Duodenal mucosa (tissue), 2 donors: ENCODE measurements around the gene NAA15.

ENCODE experiments used
- H3K27ac ChIP-seq: one replicate; pipeline ENCODE4 v1.7.0; 2013; ENCODE audit warnings: low read depth, low read length
- H3K27me3 ChIP-seq, 2 donors: one replicate each; pipeline ENCODE4 v1.7.0; 2013; ENCODE audit warnings: low read length in 2 of 2, control low read depth in 1 of 2; ENCODE audit not compliant: insufficient read depth in 2 of 2, control insufficient read depth in 1 of 2
- H3K36me3 ChIP-seq, 2 donors: one replicate each; pipeline ENCODE4 v1.7.0; 2013; ENCODE audit warnings: low read length in 2 of 2, control low read depth in 1 of 2; ENCODE audit not compliant: insufficient read depth in 2 of 2, control insufficient read depth in 1 of 2
- H3K4me1 ChIP-seq, 2 donors: one replicate each; pipeline ENCODE4 v1.7.0; 2013; ENCODE audit warnings: low read length in 2 of 2, control low read depth in 1 of 2; ENCODE audit not compliant: insufficient read depth in 2 of 2, control insufficient read depth in 1 of 2
- H3K4me3 ChIP-seq, 2 donors: one replicate each; pipeline ENCODE4 v1.7.0; 2013; ENCODE audit warnings: low read length in 2 of 2, low read depth in 1 of 2
- H3K9ac ChIP-seq, 2 donors: one replicate each; pipeline ENCODE4 v1.7.0; 2013; ENCODE audit warnings: low read length in 2 of 2, low read depth in 1 of 2
- H3K9me3 ChIP-seq, 2 donors: one replicate each; pipeline ENCODE4 v1.7.0; 2013; ENCODE audit warnings: low read length in 2 of 2, control low read depth in 1 of 2; ENCODE audit not compliant: control insufficient read depth in 1 of 2

NAA15 gene

DNA sequence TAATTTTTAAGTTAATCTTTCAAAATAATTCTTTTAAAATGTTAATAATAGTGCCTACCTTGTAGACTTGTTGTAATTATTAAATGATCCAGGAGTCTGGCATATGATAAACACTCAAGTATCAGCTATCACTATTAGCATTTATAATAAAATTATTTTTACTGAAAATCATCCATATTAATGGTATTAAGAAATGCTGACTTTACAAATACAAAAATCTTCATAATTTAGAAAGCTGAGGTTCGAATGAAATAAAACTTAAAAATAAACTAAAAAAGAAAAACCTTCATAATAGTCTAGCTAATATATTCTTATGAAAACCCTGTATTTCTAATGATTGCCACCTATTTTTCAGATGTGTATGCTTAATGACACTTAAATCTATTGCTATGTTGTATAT, 26.5 kb upstream of the NAA15 start:
- Histone ChIP-seq H3K4me1 (peaks cover 0 to 7% of the 10 kb centered on the region in 2 donors), H3K36me3 (no peaks in the 10 kb centered on the region), H3K27me3 (peaks cover 15 to 17% of the 10 kb centered on the region in 2 donors), H3K4me3 (no peak overlapping the region), H3K27ac (no peak overlapping the region), H3K9ac (no peak overlapping the region), H3K9me3 (no peaks in the 10 kb centered on the region)

DNA sequence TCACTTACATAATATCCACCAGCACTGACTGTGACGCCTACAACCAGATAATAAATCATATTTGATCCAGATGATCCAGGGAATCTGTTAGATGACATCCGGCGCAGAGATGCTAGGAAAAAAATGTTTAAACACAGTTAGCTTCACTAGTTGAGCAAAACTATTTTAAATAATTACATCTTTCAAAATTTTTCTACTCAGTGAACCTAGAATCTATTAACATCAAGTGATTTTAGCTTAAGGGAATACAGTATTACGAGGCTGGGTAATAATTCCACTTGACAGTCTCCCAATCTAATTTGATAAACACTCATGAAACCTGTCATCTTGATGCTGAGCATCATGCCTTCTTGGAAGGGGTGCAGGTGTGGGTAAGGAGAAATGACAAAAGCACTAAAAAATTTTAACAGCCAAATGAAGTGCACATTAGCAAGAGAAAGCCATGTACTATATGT, 26.0 kb upstream of the NAA15 start:
- H3K27me3 ChIP-seq, result peaks cover 20 to 22% of the 10 kb centered on the region in 2 donors
- H3K9me3 ChIP-seq, result no peaks in the 10 kb centered on the region
- H3K36me3 ChIP-seq, result no peaks in the 10 kb centered on the region
- no peak overlapping the region for H3K27ac ChIP-seq
- H3K4me1 ChIP-seq, result peaks cover 0 to 13% of the 10 kb centered on the region in 2 donors
- no peak overlapping the region for H3K4me3 ChIP-seq
- no peak overlapping the region for H3K9ac ChIP-seq

DNA sequence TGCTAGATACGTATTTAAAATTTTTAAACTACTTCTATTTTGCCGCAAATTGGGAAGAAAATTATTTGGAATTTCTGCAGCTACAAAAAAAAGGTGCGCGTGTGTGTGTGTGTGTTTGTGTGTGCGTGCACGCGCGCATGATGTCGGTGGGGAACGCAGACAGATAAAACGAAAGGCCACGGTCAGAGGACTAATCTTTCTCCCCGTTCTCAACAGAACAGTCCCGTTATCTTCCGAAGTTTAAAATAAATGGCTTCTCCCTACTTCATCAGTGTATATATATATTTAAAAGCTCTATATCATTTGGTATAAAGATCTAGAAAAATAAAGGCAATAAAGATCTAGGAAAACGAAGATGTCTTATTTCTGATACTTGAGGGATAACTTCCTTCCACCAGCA, 22.8 kb upstream of the NAA15 start:
- H3K9ac ChIP-seq, result no peak overlapping the region
- no peaks in the 10 kb centered on the region for H3K36me3 ChIP-seq
- H3K27ac ChIP-seq, result no peak overlapping the region
- peaks cover 0 to 13% of the 10 kb centered on the region in 2 donors for H3K4me1 ChIP-seq
- no peaks in the 10 kb centered on the region for H3K9me3 ChIP-seq
- H3K4me3 ChIP-seq, result no peak overlapping the region
- peaks cover 23 to 29% of the 10 kb centered on the region in 2 donors for H3K27me3 ChIP-seq

DNA sequence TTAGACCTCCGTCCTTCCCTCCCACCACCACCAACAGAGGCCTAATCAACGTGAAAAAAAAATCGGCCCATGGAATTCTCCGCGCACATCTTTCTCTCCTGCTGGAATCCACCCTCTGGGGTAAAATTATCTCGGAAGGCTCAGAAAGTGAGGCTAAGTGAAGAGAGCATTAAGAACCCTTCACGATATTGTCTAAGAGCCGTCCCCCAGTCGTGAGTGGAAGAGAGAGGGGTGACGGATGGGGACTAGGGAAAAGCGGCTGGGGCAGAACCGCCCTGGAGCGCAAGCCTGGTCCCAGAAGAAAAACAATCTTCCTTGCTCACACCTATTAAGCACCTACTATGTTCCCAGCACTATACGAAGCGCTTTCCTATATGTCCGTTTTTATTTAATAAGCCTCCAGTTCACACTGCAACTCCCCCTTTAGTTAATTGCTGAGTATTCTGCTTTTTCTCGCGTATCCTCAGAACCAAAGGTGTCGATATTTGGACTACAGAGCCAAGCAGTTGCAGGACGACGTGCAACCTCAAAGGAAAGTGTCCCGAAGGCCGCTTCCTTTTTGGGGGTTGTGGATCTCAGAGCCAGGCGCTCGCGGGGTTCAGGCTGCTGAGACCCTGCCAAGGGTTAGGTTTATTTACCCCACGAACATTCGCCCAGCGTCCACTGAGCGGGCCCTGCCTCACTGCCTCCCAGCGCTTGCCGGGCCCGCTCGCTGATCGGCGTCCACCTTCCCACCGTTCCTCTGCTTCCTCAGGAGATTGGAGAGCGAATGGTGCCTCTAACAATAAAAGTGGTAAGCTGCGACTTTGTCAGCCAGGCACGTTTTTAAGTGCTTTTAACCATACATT, 22.2 kb upstream of the NAA15 start:
- no peak overlapping the region for H3K9ac ChIP-seq

DNA sequence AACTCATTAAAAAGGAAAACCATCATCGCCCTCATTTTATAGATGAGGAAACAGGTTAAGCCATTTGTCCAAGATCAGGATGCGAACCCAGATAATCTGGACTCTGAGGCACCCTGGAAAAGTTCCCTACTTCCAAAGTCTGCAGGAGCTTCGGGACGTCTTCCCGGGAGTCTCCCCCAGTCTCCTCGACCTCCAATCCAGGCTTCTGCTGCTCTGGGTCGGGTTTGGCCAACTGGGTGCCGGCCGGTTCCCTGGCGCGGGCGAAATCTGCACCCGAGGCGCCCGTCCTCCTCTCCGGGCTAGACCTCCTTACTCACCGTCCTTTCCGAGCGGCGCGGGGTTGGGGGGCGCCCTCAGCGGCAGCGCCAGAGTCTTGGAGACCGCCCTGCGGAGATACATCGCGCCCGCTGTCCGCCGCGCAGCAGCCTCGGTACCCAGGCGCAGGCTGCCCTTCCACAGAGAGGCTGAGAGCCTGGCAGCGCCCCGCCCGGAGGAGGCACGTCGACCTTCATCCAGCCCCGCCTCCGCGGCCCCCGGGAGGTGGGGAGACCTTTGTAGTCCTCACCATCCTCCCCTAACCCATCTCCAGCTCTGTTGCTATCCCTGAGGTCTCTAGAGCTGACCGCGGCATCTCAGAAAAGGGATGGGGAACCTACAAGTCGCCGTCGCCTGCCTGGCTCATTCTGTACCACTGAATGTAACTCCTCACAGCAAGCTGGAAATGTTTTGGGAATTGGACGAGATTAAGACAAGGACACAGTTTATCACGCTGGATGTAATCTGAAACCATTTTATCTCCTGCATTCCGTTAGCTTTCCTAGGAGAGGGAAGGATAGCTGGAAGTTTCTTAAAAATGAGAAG, 21.3 kb upstream of the NAA15 start, which contains the start of gene MGARP:
Gene MGARP, minus strand, starts transcription at position 466 of the 861 bp plus-strand sequence. Its CDS starts 67 bp downstream, at position 399.
- H3K9ac ChIP-seq, result no peak within 1 kb of the TSS
- H3K36me3 ChIP-seq, result no peaks in the 10 kb centered on the region
- peaks cover 0 to 3% of the 10 kb centered on the region in 2 donors for H3K9me3 ChIP-seq
- no peak within 1 kb of the TSS for H3K27ac ChIP-seq
- H3K4me1 ChIP-seq, result peaks cover 0 to 13% of the 10 kb centered on the region in 2 donors
- peaks cover 23 to 29% of the 10 kb centered on the region in 2 donors for H3K27me3 ChIP-seq
- peak within 1 kb of the TSS; percentile 57 to 58 for H3K4me3 ChIP-seq

More for the DNA sequence above, 22.2 kb upstream of the NAA15 start:
- Histone ChIP-seq H3K4me3 (peak overlapping the region; percentile 57 to 58), H3K36me3 (no peaks in the 10 kb centered on the region), H3K27ac (no peak overlapping the region), H3K9me3 (no peaks in the 10 kb centered on the region), H3K4me1 (peaks cover 0 to 13% of the 10 kb centered on the region in 2 donors), H3K27me3 (peaks cover 23 to 29% of the 10 kb centered on the region in 2 donors)

DNA sequence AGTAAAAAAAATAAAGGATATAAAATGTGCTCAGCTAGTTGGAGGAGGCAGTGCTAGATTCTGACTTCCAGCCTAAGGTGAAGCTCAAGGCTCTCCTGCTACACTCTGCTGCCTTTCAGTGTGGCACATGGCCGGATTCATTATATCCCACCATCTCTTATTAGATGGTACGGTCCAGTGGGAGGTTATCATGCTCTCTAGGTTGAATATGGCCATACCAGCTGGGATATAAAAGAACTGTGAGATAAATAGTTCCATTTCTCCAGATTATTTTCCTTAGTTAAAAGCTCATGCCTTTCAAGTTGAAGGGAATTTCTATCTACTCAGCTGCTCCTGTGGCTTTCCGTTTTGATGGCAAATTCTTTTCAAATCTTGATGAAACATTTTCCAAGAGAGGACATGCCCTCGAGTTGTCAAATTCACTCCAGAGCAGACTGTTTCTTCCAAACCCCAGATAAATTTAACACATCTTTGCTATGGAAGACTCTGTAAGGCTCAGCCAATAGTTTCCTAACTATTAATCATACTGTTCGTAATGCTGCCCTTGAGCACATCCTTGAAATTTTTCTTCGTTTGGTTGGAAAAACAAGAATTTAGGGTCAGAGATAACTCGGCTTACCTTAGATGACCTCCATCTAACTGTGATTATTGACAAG, 19.1 kb upstream of the NAA15 start:
- peaks cover 0 to 13% of the 10 kb centered on the region in 2 donors for H3K4me1 ChIP-seq
- H3K27ac ChIP-seq, result no peak overlapping the region
- no peak overlapping the region for H3K4me3 ChIP-seq

DNA sequence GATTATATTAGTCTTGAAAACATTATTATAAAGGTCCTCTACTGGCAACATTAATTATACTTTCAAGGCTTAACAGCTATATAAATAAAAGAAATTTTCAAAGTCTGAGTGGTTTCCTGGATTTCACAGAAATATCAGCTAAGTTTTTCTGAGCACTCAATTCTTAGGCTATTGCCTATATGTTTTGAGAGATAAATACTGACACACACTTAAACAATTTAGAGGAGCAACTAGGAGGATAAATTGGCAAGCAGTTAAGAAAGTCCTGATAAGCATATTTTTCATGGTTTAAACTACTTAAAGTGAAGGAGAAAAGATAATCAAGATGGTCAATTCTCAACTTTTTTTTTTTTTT, 18.6 kb upstream of the NAA15 start:
- Histone ChIP-seq H3K27ac (no peak overlapping the region), H3K27me3 (peaks cover 23 to 29% of the 10 kb centered on the region in 2 donors), H3K4me3 (no peak overlapping the region), H3K9me3 (peaks cover 0 to 3% of the 10 kb centered on the region in 2 donors), H3K4me1 (peaks cover 0 to 13% of the 10 kb centered on the region in 2 donors), H3K9ac (no peak overlapping the region), H3K36me3 (no peaks in the 10 kb centered on the region)

More for the DNA sequence above, 19.1 kb upstream of the NAA15 start:
- Histone ChIP-seq H3K9ac (no peak overlapping the region), H3K9me3 (peaks cover 0 to 3% of the 10 kb centered on the region in 2 donors), H3K27me3 (peaks cover 23 to 29% of the 10 kb centered on the region in 2 donors), H3K36me3 (no peaks in the 10 kb centered on the region)

DNA sequence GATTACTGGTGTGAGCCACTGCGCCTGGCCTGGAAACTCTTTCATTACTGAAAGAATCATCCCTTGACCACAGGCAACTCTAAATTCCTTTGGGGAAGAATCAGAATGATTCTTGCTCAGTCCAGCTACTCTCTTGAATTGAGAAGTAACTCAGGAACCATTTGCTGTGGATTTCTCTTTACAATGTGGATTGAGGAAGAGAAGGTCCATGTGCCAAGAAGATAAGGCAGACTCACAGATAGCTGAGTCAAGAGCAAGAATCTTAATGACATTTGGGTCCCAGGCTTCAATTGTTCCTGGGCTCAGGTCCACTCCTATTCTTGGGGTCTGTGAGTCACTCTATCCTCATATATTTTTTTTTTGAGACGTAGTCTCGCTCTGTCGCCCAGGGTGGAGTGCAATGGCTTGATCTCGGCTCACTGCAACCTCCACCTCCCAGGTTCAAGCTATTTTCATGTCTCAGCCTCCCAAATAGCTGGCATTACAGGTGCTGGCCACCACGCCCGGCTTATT, 15.1 kb upstream of the NAA15 start:
- Histone ChIP-seq H3K9ac (no peak overlapping the region), H3K27me3 (peaks cover 0 to under 1% of the 10 kb centered on the region in 2 donors), H3K27ac (no peak overlapping the region), H3K4me3 (no peak overlapping the region), H3K36me3 (peaks cover 2 to 21% of the 10 kb centered on the region in 2 donors), H3K4me1 (no peaks in the 10 kb centered on the region), H3K9me3 (peaks cover 0 to 3% of the 10 kb centered on the region in 2 donors)

DNA sequence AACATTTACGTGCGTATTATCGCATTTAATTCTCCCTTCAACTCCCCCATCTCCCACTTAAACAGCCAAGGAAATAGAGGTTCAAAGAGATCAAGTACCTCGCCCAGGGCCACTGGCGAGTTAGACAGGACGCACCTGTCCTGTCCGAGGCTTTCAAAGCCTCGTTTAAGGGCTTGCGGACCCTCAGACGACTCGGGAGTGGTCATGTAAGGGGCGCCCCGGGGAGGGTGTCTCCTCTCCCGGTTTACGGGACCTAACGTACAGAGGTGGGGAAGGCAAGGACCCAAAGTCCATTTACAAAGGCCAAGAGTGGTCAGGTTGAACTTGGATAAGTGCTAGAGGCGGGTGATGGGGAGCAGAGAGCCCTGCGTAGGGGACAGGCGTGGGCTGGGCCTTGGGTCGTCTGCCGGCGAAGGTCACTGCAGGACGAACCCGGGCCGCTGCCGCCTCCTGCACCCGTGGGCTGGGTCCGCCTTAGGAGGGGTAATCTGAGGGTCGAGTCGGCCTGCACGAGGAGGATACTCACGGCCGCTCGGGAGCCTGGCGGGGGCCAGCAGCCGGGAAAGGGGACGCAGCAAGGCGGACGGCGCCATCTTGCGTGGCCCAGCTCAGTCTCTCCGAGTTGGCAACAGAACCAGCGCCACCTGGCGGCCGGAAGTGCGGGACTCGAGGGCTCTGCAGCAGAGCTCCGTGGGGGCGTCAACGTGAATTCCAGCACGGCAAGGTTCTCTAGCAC, 5.9 kb upstream of the NAA15 start:
- no peaks in the 10 kb centered on the region for H3K9me3 ChIP-seq
- H3K27ac ChIP-seq, result peak overlapping the region; percentile 80
- H3K4me1 ChIP-seq, result peaks cover 15 to 20% of the 10 kb centered on the region in 2 donors
- H3K9ac ChIP-seq, result peak overlapping the region; percentile 98 to 100
- H3K36me3 ChIP-seq, result peaks cover 4 to 8% of the 10 kb centered on the region in 2 donors
- peak overlapping the region; percentile 96 to 97 for H3K4me3 ChIP-seq
- H3K27me3 ChIP-seq, result no peaks in the 10 kb centered on the region
